ENCODE results near the gene TTYH3.

TTYH3 gene

DNA sequence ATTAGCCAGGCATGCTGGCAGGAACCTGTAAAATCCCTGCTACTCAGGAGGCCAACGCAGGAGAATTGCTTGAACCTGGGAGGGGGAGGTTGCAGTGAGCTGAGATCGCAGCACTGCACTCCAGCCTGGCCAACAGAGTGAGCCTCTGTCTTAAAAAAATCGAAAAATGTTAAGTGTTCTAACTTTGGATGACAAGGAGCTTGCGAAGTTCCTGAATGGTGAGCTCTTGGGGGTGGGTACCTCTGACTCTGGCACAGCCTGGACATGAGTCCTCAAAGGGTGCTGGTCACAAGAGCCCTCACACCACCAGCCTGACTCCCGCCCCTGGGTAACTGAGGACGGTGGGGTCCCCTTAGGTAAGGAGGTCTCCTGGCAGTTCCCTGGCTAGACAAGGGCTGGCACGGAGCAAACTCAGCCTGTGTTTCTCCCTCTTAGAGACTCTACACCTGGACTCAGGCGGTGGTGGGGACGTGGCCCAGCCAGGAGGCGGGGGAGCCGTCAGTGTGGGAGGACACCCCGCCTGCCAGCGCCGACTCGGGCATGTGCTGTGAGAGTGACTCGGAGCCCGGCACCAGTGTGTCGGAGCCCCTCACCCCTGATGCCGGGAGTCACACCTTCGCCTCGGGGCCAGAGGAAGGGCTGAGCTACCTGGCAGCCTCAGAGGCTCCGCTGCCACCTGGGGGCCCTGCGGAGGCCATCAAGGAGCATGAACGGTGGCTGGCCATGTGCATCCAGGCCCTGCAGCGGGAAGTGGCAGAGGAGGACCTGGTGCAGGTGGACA lies 80.3 kb downstream of the TTYH3 start:
- DNase-seq: no peak

DNA sequence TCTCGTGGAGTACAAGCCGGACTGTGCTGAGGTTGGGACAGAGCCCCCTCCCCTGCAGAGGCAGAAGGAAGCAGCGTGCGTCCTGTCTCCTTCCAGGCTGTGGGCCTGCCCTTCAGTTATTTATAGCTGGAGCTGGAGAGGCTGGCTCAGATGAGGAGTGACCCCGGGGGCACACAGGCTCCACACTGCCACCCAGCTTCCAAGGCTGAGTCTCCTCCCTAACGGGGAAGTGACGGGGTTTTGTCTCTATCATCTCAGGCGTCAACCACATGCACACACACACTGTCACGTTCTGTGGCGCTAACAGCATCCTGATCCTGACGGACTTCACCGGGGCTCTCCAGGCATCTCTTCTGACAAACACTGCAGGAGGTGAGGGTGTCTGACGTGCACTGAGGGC lies 81.6 kb downstream of the TTYH3 start:
- DNase-seq: no peak

GRCh38 chr7:2713978-2714377 lies 82.2 kb downstream of the TTYH3 start:
- DNase-seq: no peak
